Endodermal cell (in vitro differentiated cells): ENCODE results near the gene ERH. TPM values are rescaled to one million over a fixed set of nuclear protein-coding genes. Genes with fewer than 3 reads are reported as not detected.

Source experiments
- DNase-seq: peaks from one replicate; pipeline ENCODE4 v3.0.0-alpha.2; 2017
- H3K27ac ChIP-seq: 2 replicates; pipeline ENCODE4 v1.5.1; 2013; ENCODE audit warnings: mild to moderate bottlenecking, low read depth, low read length, moderate library complexity
- H3K27me3 ChIP-seq: 2 replicates; pipeline ENCODE4 v1.6.1; 2013; ENCODE audit warnings: mild to moderate bottlenecking, low read length, moderate library complexity; ENCODE audit not compliant: insufficient read depth, control insufficient read depth, poor library complexity, severe bottlenecking
- H3K36me3 ChIP-seq: 2 replicates; pipeline ENCODE4 v1.7.0; 2013; ENCODE audit warnings: mild to moderate bottlenecking, low read length, moderate library complexity; ENCODE audit not compliant: control insufficient read depth, insufficient read depth
- H3K4me1 ChIP-seq: one replicate; pipeline ENCODE4 v1.7.0; 2013; ENCODE audit warnings: low read length; ENCODE audit not compliant: control insufficient read depth, insufficient read depth
- H3K4me3 ChIP-seq: 2 replicates; pipeline ENCODE4 v1.5.1; 2013; ENCODE audit warnings: mild to moderate bottlenecking, low read length, moderate library complexity
- H3K9ac ChIP-seq: 2 replicates; pipeline ENCODE4 v1.6.1; 2013; ENCODE audit warnings: mild to moderate bottlenecking, low read length, moderate library complexity; ENCODE audit not compliant: poor library complexity, severe bottlenecking; ENCODE audit errors: extremely low read depth
- H3K9me3 ChIP-seq: 2 replicates; pipeline ENCODE4 v1.6.1; 2013; ENCODE audit warnings: mild to moderate bottlenecking, low read length, moderate library complexity; ENCODE audit not compliant: control insufficient read depth
- H3K27ac Mint-ChIP-seq: 2 replicates; pipeline ENCODE4 v1.8.0; 2020; ENCODE audit warnings: mixed read lengths
- H3K27me3 Mint-ChIP-seq: 2 replicates; pipeline ENCODE4 v1.8.0; 2021; ENCODE audit warnings: mild to moderate bottlenecking, mixed read lengths; ENCODE audit not compliant: insufficient read depth
- H3K36me3 Mint-ChIP-seq: 2 replicates; pipeline ENCODE4 v1.8.0; 2020; ENCODE audit warnings: low read depth, mixed read lengths
- H3K4me1 Mint-ChIP-seq: 2 replicates; pipeline ENCODE4 v1.8.0; 2020; ENCODE audit warnings: mixed read lengths
- H3K4me3 Mint-ChIP-seq: 2 replicates; pipeline ENCODE4 v1.8.0; 2020; ENCODE audit warnings: mild to moderate bottlenecking, moderate library complexity, mixed read lengths
- H3K9me3 Mint-ChIP-seq: 2 replicates; pipeline ENCODE4 v1.8.0; 2020; ENCODE audit warnings: mild to moderate bottlenecking, mixed read lengths
- CTCF ChIP-seq: fragments of 200-600 bp; sonication (generic); conservative IDR thresholded peaks from 2 replicates; pipeline ENCODE4 v1.5.0; 2021; ENCODE audit warnings: antibody characterized with exemption, mild to moderate bottlenecking
- WGBS, 2 experiments: methylation state at CpG; one replicate each; pipeline versions ENCODE4 v1.1.5 to v1.1.7; 2013; ENCODE audit warnings: missing lambda C conversion rate in 2 of 2, mixed read lengths in 1 of 2; ENCODE audit not compliant: insufficient coverage in 1 of 2, insufficient read length in 1 of 2; 5-methylcytosine and 5-hydroxymethylcytosine counted together
- total RNA-seq, 2 donors: library from RNA; stranded (reverse); fragmentation: NEBNext Ultra II Directional in 1 of 2; extraction: Animal tissue kit (Norgen Biotek cat#: 25700) in 1 of 2; gene quantifications; 2 replicates in 1 of 2; 3 replicates in 1 of 2; pipeline ENCODE4 v1.2.1, GENCODE V29; 2021

Gene ERH
- total RNA-seq, 2 donors from 2014 or later = 325 to 340 TPM

- Histone ChIP-seq H3K9ac (no peak overlapping the region), H3K27me3 (no peaks in the 10 kb centered on the region), H3K27ac (no peak overlapping the region), H3K36me3 (no peaks in the 10 kb centered on the region), H3K4me1 (no peaks in the 10 kb centered on the region), H3K4me3 (no peak overlapping the region), H3K9me3 (no peaks in the 10 kb centered on the region)
- WGBS, 2 experiments = 88 to 93% methylated on average over 8 to 13 of the region's 13 CpGs
- no peaks in the 10 kb centered on the region for H3K4me1 Mint-ChIP-seq
- no peak overlapping the region for H3K27ac Mint-ChIP-seq
- no peaks in the 10 kb centered on the region for H3K27me3 Mint-ChIP-seq
- H3K4me3 Mint-ChIP-seq = no peak overlapping the region
- no peak for DNase-seq
- no peaks in the 10 kb centered on the region for H3K36me3 Mint-ChIP-seq
- no peaks in the 10 kb centered on the region for H3K9me3 Mint-ChIP-seq
- no peak for TF ChIP-seq CTCF
Measured at GRCh38 chr14:69332782-69333395, 65.2 kb downstream of the ERH start.

DNA sequence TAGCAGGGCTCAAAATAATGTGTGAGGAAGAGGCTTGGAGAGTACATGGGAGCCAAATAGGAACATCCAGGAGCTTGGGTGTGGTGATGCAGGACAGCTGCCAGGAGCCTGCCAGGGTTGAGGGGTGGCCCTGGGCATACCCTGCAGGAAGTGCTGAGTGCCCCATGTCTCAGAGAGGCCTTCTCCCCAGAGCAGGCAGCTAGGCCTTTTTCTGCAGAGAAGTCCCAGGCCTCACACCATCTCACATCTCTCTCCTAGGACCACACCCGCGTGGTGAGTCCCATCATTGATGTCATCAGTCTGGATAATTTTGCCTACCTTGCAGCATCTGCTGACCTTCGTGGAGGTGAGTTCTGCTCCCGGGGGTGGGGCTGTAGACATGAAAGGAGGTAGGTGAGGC lies 66.9 kb downstream of the ERH start:
- Mint-ChIP-seq H3K9me3 (no peaks in the 10 kb centered on the region), H3K36me3 (no peaks in the 10 kb centered on the region), H3K4me3 (no peak overlapping the region), H3K27me3 (no peaks in the 10 kb centered on the region), H3K27ac (no peak overlapping the region), H3K4me1 (no peaks in the 10 kb centered on the region)
- Histone ChIP-seq H3K27me3 (no peaks in the 10 kb centered on the region), H3K9me3 (no peaks in the 10 kb centered on the region), H3K4me3 (no peak overlapping the region), H3K9ac (no peak overlapping the region), H3K4me1 (no peaks in the 10 kb centered on the region), H3K27ac (no peak overlapping the region), H3K36me3 (no peaks in the 10 kb centered on the region)
- no peak for TF ChIP-seq CTCF
- WGBS, 2 experiments = 80 to 100% methylated on average over 2 to 4 of the region's 4 CpGs
- DNase-seq = no peak

Other genes starting within 250 kb of the ERH start
- 10 to 100 TPM; 61.1 to 69.6 TPM for gene DCAF5, start 245.2 kb downstream of the ERH start, total RNA-seq
- 10 to 100 TPM; 26.9 to 27.2 TPM for gene EXD2, start 206.8 kb downstream of the ERH start, total RNA-seq
- gene GALNT16, start 138.1 kb downstream of the ERH start, total RNA-seq = 1 to 10 TPM; 2.2 to 8.0 TPM
- 10 to 100 TPM; 40.8 to 53.8 TPM for gene SLC39A9, start 393 bp upstream of the ERH start, total RNA-seq
- under 1 TPM; 0.11 TPM for gene PLEKHD1, start 86.4 kb upstream of the ERH start, total RNA-seq
- gene CCDC177, start 176.6 kb upstream of the ERH start, total RNA-seq = 1 to 10 TPM; 4.0 to 5.8 TPM
- gene SUSD6, start 213.3 kb upstream of the ERH start, total RNA-seq = 1 to 10 TPM; 5.7 to 5.9 TPM